Ramos (cell line): ENCODE results near the gene ZBTB42.

ENCODE experiments used
- in situ Hi-C: fragments of 300-500 bp; cut with MboI; formaldehyde crosslinking; loops from one replicate; pipeline ENCODE4 v1.14.3; 2022; ENCODE audit warnings: low sequenced_read_pairs; ENCODE audit not compliant: unreplicated experiment

ZBTB42 gene

GRCh38 chr14:104768437-104769323, 32.2 kb upstream of the ZBTB42 start:
- in situ Hi-C loops = no loop called here

- in situ Hi-C loops = loop anchor here (5.0 kb wide), 1 partner anchor 53 kb away; no protein-coding TSS in a partner anchor
Measured at GRCh38 chr14:104769324-104770071, 31.4 kb upstream of the ZBTB42 start.

- in situ Hi-C loops = loop anchor here (5.0 kb wide), 1 partner anchor 52 kb away; no protein-coding TSS in a partner anchor
Measured at GRCh38 chr14:104770072-104770579, 30.8 kb upstream of the ZBTB42 start.

GRCh38 chr14:104770851-104771272, 30.0 kb upstream of the ZBTB42 start:
- in situ Hi-C loops = loop anchor here (5.0 kb wide), 1 partner anchor 51 kb away; no protein-coding TSS in a partner anchor

GRCh38 chr14:104771374-104771773, 29.5 kb upstream of the ZBTB42 start:
- in situ Hi-C loops = loop anchor here (5.0 kb wide), 1 partner anchor 51 kb away; no protein-coding TSS in a partner anchor

GRCh38 chr14:104771918-104772706, 28.8 kb upstream of the ZBTB42 start:
- in situ Hi-C loops = loop anchor here (5.0 kb wide), 1 partner anchor 50 kb away; no protein-coding TSS in a partner anchor

GRCh38 chr14:104772707-104773504, 28.0 kb upstream of the ZBTB42 start:
- in situ Hi-C loops = loop anchor here (5.0 kb wide), 1 partner anchor 49 kb away; no protein-coding TSS in a partner anchor

- in situ Hi-C loops = loop anchor here (5.0 kb wide), 1 partner anchor 49 kb away; no protein-coding TSS in a partner anchor
Measured at GRCh38 chr14:104773505-104774452, 27.1 kb upstream of the ZBTB42 start.

GRCh38 chr14:104774453-104775072, 26.3 kb upstream of the ZBTB42 start:
- in situ Hi-C loops = loop anchor here (5.0 kb wide), 1 partner anchor 48 kb away; no protein-coding TSS in a partner anchor

GRCh38 chr14:104775073-104775489, 25.8 kb upstream of the ZBTB42 start:
- in situ Hi-C loops = no loop called here

- in situ Hi-C loops = no loop called here
Measured at GRCh38 chr14:104776481-104776880, 24.4 kb upstream of the ZBTB42 start.

GRCh38 chr14:104776961-104777807, 23.7 kb upstream of the ZBTB42 start:
- in situ Hi-C loops = no loop called here

- in situ Hi-C loops = no loop called here
Measured at GRCh38 chr14:104777808-104778249, 23.1 kb upstream of the ZBTB42 start.

GRCh38 chr14:104778694-104779331, 22.1 kb upstream of the ZBTB42 start:
- in situ Hi-C loops = no loop called here

- in situ Hi-C loops = no loop called here
Measured at GRCh38 chr14:104779776-104780512, 21.0 kb upstream of the ZBTB42 start.
